Adrenal gland (tissue), 5 donors: ENCODE results near the gene SLC10A1.

Source experiments
- POLR2A ChIP-seq, 2 donors: fragments of 450-650 bp; IDR thresholded peaks; one replicate each; pipeline ENCODE4 v1.6.1; 2017; ENCODE audit warnings: antibody characterized with exemption in 2 of 2, mild to moderate bottlenecking in 2 of 2, moderate library complexity in 1 of 2
- TF ChIP-seq, protein P1 (sequence below), 6 experiments: fragments of 450-650 bp in 4 of 6; fragments of 200-600 bp in 2 of 6; sonication (generic) in 1 of 6; IDR thresholded peaks; 1 replicate in 5 of 6; 2 replicates in 1 of 6; pipeline versions ENCODE4 v1.5.1 to v1.8.0; 2016 to 2021; ENCODE audit warnings: antibody characterized with exemption in 6 of 6, mild to moderate bottlenecking in 2 of 6, moderate library complexity in 1 of 6
- donor health status: DM: no; HTN: no; CAD: no.

DNA sequence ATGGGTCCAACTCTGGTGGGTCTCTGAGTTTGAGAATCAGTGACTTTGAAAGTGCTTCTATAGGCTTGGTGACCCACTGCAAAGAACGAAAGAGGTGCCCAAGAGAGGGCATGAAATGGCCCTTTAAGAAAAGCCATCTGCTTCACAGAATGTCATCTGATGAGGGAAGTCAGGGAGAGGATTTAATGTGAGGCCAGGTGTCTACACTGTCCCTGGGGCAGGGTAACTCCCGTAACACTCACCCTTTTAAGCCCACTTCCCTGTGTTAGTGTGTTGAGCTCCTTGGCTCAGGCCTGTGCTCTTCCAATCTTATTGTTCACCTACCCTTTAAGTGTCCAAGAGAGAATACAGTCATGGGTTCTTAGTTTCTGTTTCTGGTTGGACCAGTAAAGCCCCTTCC is 46.5 kb downstream of the SLC10A1 start:
- TF ChIP-seq, protein P1, sequence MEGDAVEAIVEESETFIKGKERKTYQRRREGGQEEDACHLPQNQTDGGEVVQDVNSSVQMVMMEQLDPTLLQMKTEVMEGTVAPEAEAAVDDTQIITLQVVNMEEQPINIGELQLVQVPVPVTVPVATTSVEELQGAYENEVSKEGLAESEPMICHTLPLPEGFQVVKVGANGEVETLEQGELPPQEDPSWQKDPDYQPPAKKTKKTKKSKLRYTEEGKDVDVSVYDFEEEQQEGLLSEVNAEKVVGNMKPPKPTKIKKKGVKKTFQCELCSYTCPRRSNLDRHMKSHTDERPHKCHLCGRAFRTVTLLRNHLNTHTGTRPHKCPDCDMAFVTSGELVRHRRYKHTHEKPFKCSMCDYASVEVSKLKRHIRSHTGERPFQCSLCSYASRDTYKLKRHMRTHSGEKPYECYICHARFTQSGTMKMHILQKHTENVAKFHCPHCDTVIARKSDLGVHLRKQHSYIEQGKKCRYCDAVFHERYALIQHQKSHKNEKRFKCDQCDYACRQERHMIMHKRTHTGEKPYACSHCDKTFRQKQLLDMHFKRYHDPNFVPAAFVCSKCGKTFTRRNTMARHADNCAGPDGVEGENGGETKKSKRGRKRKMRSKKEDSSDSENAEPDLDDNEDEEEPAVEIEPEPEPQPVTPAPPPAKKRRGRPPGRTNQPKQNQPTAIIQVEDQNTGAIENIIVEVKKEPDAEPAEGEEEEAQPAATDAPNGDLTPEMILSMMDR (IDR thresholded peaks at IDR 0.05), result no peak
- TF ChIP-seq POLR2A (IDR thresholded peaks at IDR 0.05), result no peak
